Sigmoid colon (tissue), 7 donors: ENCODE measurements around the gene DENND5A. TPM values are rescaled to one million over a fixed set of nuclear protein-coding genes. Genes with fewer than 3 reads are reported as not detected.
"Not testable (repeated sequence)": the region's sequence is repeated elsewhere in the genome, so short reads cannot be mapped to it uniquely, and the experiment has no call there.

Experiments used
- DNase-seq: peaks from one replicate; pipeline ENCODE4 v3.0.0-alpha.2; 2019
- H3K27ac ChIP-seq, 4 donors: fragments of 200-600 bp; sonication (generic); one replicate each; pipeline ENCODE4 v1.5.1; 2016 to 2019; ENCODE audit warnings: mild to moderate bottlenecking in 1 of 4
- H3K27me3 ChIP-seq, 3 donors: fragments of 200-600 bp; sonication (generic); one replicate each; pipeline ENCODE4 v1.5.1; 2019; ENCODE audit warnings: mild to moderate bottlenecking in 1 of 3
- H3K36me3 ChIP-seq, 4 donors: fragments of 200-600 bp; sonication (generic); one replicate each; pipeline ENCODE4 v1.5.1; 2016 to 2019
- H3K4me1 ChIP-seq, 4 donors: fragments of 200-600 bp; sonication (generic); one replicate each; pipeline ENCODE4 v1.5.1; 2017 to 2019
- H3K4me3 ChIP-seq, 4 donors: fragments of 200-600 bp; sonication (generic); one replicate each; pipeline ENCODE4 v1.5.1; 2017 to 2019; ENCODE audit warnings: mild to moderate bottlenecking in 2 of 4, moderate library complexity in 1 of 4
- H3K9me3 ChIP-seq, 4 donors: fragments of 200-600 bp in 3 of 4; sonication (generic) in 3 of 4; one replicate each; pipeline versions ENCODE4 v1.5.1 to v1.6.1; 2013 to 2019
- EP300 ChIP-seq, 4 donors: sonication (generic); formaldehyde crosslinking; IDR thresholded peaks; one replicate each; pipeline ENCODE4 v1.6.1; 2017; ENCODE audit warnings: antibody characterized with exemption in 4 of 4
- POLR2A ChIP-seq, 2 donors: fragments of 450-650 bp; IDR thresholded peaks; one replicate each; pipeline ENCODE4 v1.6.1; 2016; ENCODE audit warnings: antibody characterized with exemption in 2 of 2, mild to moderate bottlenecking in 2 of 2, moderate library complexity in 2 of 2
- POLR2AphosphoS5 ChIP-seq, 4 donors: sonication (generic); formaldehyde crosslinking; IDR thresholded peaks; one replicate each; pipeline ENCODE4 v1.6.1; 2017; ENCODE audit warnings: antibody characterized with exemption in 4 of 4
- WGBS, 2 donors: extraction: QIAGEN DNeasy Blood & Tissue Kit; methylation state at CpG; one replicate each; pipeline ENCODE4 v1.1.7; 2013; 5-methylcytosine and 5-hydroxymethylcytosine counted together
- intact Hi-C: fragments of 100-400 bp; cut with DNase I; formaldehyde crosslinking; loops from one replicate; pipeline ENCODE4 v1.15.1; 2023
- polyA plus RNA-seq, 3 donors: library from polyadenylated mRNA; stranded (reverse); fragments of 200-250 nt; gene quantifications; one replicate each; pipeline ENCODE4 v1.2.3, GENCODE V29; 2013
- total RNA-seq, 4 donors: library from RNA; depleted of rRNA; stranded (reverse); fragments of >200 nt; gene quantifications; one replicate each; pipeline ENCODE4 v1.1.0, GENCODE V29; 2016
- TF ChIP-seq, protein P1 (sequence below), 4 experiments: fragments of 450-650 bp in 3 of 4; fragments of 200-600 bp in 1 of 4; IDR thresholded peaks; one replicate each; pipeline ENCODE4 v1.5.1; 2016 to 2019; ENCODE audit warnings: antibody characterized with exemption in 4 of 4, mild to moderate bottlenecking in 3 of 4, moderate library complexity in 2 of 4
- donor health status: healthy with polysubstance abuse.
- donor health status: Bipolar disorder and iron deficiency.
- donor health status: healthy.

Gene DENND5A
- total and polyA plus RNA-seq, 7 donors = 9.7 to 130 (median 89.2) TPM

DNA sequence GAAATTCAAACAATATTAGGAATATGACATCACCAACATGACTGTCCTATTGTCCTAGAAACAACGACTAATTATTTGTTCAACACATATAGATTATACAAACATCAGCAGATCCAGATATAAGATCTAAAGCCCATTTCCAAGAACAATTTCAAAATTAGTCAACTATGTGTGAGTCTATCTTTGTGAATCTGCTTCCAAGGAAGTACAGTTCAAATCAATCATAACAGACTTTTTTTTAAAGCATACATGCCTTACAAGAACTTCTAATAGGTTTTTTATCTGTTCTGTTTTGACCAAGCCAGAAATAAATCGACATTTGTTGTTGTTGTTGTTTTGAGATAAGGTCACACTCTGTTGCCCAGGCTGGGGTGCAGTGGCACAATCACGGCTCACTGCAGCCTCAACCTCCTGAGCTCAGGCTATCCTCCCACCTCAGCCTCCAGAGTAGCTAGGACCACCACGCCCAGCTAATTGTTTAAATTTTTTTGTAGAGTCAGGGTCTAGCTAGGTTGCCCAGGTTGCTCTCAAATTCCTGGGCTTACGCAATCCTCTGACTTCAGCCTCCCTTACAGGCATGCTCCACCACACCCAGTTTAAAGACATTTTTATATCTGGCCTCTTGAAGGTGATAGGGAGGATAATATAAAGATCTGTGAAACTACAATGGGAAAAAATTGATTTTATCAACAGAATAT, 54.8 kb downstream of the DENND5A start:
- no peak for DNase-seq
- intact Hi-C loops = no loop called here
- Histone ChIP-seq H3K27ac (no peak overlapping the region), H3K36me3 (no peaks in the 10 kb centered on the region), H3K4me1 (peaks cover 0 to 36% (median 25%) of the 10 kb centered on the region in 4 donors), H3K27me3 (no peaks in the 10 kb centered on the region), H3K4me3 (no peak overlapping the region), H3K9me3 (no peaks in the 10 kb centered on the region)
- no peak for TF ChIP-seq EP300 (IDR thresholded peaks at IDR 0.05)
- no peak for TF ChIP-seq POLR2AphosphoS5 (IDR thresholded peaks at IDR 0.05)
- TF ChIP-seq, protein P1, sequence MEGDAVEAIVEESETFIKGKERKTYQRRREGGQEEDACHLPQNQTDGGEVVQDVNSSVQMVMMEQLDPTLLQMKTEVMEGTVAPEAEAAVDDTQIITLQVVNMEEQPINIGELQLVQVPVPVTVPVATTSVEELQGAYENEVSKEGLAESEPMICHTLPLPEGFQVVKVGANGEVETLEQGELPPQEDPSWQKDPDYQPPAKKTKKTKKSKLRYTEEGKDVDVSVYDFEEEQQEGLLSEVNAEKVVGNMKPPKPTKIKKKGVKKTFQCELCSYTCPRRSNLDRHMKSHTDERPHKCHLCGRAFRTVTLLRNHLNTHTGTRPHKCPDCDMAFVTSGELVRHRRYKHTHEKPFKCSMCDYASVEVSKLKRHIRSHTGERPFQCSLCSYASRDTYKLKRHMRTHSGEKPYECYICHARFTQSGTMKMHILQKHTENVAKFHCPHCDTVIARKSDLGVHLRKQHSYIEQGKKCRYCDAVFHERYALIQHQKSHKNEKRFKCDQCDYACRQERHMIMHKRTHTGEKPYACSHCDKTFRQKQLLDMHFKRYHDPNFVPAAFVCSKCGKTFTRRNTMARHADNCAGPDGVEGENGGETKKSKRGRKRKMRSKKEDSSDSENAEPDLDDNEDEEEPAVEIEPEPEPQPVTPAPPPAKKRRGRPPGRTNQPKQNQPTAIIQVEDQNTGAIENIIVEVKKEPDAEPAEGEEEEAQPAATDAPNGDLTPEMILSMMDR (IDR thresholded peaks at IDR 0.05) = no peak
- TF ChIP-seq POLR2A (IDR thresholded peaks at IDR 0.05) = no peak
- WGBS, 2 donors = 79 to 85% methylated on average over 5 of the region's 5 CpGs

DNA sequence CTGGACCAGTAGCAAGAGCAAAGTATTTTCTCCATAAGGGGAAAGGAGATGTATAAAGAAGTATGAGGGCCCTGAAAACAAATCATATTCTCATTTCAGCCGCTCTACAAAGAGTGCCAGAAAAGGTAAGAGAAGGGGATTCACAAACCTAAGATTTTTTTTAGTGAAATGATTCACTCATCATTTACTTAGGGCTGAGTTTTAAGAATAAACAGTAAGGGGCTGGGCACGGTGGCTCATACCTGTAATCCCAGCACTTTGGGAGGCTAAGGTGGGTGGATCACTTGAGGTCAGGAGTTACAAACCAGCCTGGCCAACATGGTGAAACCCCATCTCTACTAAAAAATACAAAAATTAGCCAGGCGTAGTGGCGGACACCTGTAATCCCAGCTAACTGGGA, 55.5 kb downstream of the DENND5A start:
- H3K4me3 ChIP-seq, H3K27ac ChIP-seq, H3K9me3 ChIP-seq, intact Hi-C loops, H3K36me3 ChIP-seq, H3K27me3 ChIP-seq, DNase-seq: not testable (repeated sequence)
- H3K4me1 ChIP-seq = peaks cover 0 to 28% (median 18%) of the 10 kb centered on the region in 4 donors
- WGBS, 2 donors = 90 to 94% methylated on average over 4 of the region's 4 CpGs

GRCh38 chr11:9208726-9209501, 56.2 kb downstream of the DENND5A start:
- TF ChIP-seq, protein P1 (IDR thresholded peaks at IDR 0.05) = no peak
- no peak for TF ChIP-seq POLR2AphosphoS5 (IDR thresholded peaks at IDR 0.05)
- no peak for TF ChIP-seq POLR2A (IDR thresholded peaks at IDR 0.05)
- no peak for TF ChIP-seq EP300 (IDR thresholded peaks at IDR 0.05)
- 68 to 86% methylated on average over 8 of the region's 8 CpGs for WGBS, 2 donors
- intact Hi-C loops = no loop called here
- peaks cover 0 to 22% (median 13%) of the 10 kb centered on the region in 4 donors for H3K4me1 ChIP-seq
- peaks cover 0 to 3% (median under 1%) of the 10 kb centered on the region in 4 donors for H3K36me3 ChIP-seq
- no peak overlapping the region for H3K27ac ChIP-seq
- DNase-seq = no peak
- H3K27me3 ChIP-seq = no peaks in the 10 kb centered on the region
- no peak overlapping the region for H3K4me3 ChIP-seq
- H3K9me3 ChIP-seq = no peaks in the 10 kb centered on the region

- no peaks in the 10 kb centered on the region for H3K9me3 ChIP-seq
- no peak overlapping the region for H3K4me3 ChIP-seq
- DNase-seq = no peak
- H3K27me3 ChIP-seq = no peaks in the 10 kb centered on the region
- H3K36me3 ChIP-seq = peaks cover 0 to 20% (median 8%) of the 10 kb centered on the region in 4 donors
- intact Hi-C loops = no loop called here
- H3K27ac ChIP-seq = no peak overlapping the region
- peaks cover 0 to 22% (median 13%) of the 10 kb centered on the region in 4 donors for H3K4me1 ChIP-seq
- 93 to 94% methylated on average over 2 of the region's 2 CpGs for WGBS, 2 donors
- TF ChIP-seq, protein P1 (IDR thresholded peaks at IDR 0.05) = no peak
- TF ChIP-seq POLR2AphosphoS5 (IDR thresholded peaks at IDR 0.05) (no peak), EP300 (IDR thresholded peaks at IDR 0.05) (no peak), POLR2A (IDR thresholded peaks at IDR 0.05) (no peak)
Measured at GRCh38 chr11:9207229-9207628, 57.9 kb downstream of the DENND5A start.

DNA sequence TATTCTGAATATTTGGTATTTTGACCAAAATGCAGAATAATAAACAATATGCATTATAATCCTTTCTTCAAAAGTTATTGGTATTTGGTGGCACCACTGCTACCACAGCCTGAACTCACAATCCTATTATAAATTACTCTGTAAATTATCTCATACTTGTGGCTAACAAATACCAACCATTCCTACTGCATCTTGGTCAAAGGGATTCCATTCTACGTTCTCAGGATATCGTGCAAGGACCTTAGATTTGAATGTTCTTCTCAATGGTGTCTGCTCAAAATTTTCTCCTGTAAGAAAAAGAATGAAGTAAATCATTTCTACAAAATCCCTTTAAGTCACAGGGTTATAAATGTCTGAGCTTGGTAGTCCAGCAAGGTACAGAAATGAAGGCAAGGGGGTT, 58.7 kb downstream of the DENND5A start:
- 89 to 91% methylated on average over 2 of the region's 2 CpGs for WGBS, 2 donors
- Histone ChIP-seq H3K9me3 (no peaks in the 10 kb centered on the region), H3K36me3 (peaks cover 0 to 20% (median 8%) of the 10 kb centered on the region in 4 donors), H3K4me1 (peaks cover 0 to 22% (median 13%) of the 10 kb centered on the region in 4 donors), H3K4me3 (no peak overlapping the region), H3K27me3 (no peaks in the 10 kb centered on the region), H3K27ac (no peak overlapping the region)
- DNase-seq = no peak
- intact Hi-C loops = no loop called here
- TF ChIP-seq POLR2AphosphoS5 (IDR thresholded peaks at IDR 0.05) = no peak
